ENCODE results near the gene PLEKHD1.
A peak's percentile ranks its signal among the peaks of the same experiment; 100 is the strongest.
"Not testable (repeated sequence)": the region's sequence is repeated elsewhere in the genome, so short reads cannot be mapped to it uniquely, and the experiment has no call there.

The PLEKHD1 gene

GRCh38 chr14:69481815-69482568 is 2.5 kb upstream of the PLEKHD1 start:
- DNase-seq (ENCODE audit: low spot score) = peak; percentile 90

- peak; percentile 39 for DNase-seq (ENCODE audit: low spot score)
Measured at GRCh38 chr14:69483765-69484443, 624 bp upstream of the PLEKHD1 start.

- no peak for DNase-seq (ENCODE audit: low spot score)
Measured at GRCh38 chr14:69485315-69485660, 760 bp downstream of the PLEKHD1 start.

GRCh38 chr14:69485701-69486100 is 1.2 kb downstream of the PLEKHD1 start:
- DNase-seq (ENCODE audit: low spot score) = no peak

DNA sequence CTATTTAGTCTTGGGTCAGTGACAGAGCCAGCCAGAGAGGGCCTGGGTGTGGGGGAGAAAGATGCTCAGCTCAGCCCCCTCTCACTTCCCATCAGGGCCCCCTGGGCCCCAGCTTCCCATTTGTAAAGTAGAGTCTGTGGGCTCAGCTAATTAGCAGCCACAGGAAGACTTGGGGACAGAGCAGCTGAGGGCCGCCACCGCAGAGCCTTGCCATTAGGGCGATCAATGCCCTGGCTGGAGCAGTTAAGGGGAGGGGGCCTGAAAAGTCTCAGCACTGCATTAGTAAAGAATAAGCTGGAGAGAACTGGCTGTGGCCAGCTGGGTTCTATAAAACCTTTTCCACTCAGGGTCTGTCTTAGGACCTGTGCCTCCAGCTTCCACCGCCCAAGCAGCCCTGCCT is 2.7 kb downstream of the PLEKHD1 start:
- no peak for DNase-seq (ENCODE audit: low spot score)

GRCh38 chr14:69487771-69488170 is 3.2 kb downstream of the PLEKHD1 start:
- no peak for DNase-seq (ENCODE audit: low spot score)

GRCh38 chr14:69489495-69489894 is 5.0 kb downstream of the PLEKHD1 start:
- no peak for DNase-seq (ENCODE audit: low spot score)

- no peak for DNase-seq (ENCODE audit: low spot score)
Measured at GRCh38 chr14:69490219-69490918, 5.8 kb downstream of the PLEKHD1 start.

DNA sequence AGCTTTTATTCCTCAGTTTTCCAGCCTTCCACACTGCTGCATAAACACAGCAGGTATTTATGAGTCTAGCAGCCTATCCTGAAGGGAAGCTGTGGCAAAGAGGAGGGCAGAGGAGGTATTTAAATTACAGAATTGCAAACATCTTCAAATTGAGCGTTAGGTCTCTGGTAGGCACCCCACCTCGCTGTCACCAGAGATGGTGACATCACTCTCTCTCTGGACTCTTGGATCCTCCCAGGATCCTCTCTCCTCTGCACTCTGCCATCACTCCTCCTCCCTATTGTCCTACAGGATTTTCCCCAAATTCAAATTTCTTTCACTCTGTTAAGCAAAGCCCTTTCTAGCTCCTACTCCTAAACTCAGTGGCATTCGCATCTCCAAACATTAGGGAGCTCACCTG is 6.7 kb downstream of the PLEKHD1 start:
- no peak for DNase-seq (ENCODE audit: low spot score)

DNA sequence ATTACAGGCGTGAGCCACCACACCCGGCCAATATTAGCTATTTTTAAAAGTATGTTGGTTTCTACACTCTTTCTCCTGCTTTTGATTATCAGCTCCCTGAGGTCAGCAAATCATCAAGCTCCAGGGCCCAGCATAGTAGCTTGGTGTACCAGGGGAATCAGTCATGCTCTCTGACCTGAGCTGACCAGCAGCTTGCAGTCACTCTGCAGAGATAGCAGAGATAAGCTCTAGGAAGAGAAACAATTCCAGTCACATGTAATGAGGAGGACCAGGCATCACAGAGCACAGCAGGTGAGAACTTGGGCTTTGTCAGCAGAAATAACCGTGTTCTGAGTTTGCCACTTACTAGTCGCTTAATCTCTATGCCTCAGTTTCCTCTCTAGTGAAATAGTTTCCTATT is 8.5 kb downstream of the PLEKHD1 start:
- no peak for DNase-seq (ENCODE audit: low spot score)

DNA sequence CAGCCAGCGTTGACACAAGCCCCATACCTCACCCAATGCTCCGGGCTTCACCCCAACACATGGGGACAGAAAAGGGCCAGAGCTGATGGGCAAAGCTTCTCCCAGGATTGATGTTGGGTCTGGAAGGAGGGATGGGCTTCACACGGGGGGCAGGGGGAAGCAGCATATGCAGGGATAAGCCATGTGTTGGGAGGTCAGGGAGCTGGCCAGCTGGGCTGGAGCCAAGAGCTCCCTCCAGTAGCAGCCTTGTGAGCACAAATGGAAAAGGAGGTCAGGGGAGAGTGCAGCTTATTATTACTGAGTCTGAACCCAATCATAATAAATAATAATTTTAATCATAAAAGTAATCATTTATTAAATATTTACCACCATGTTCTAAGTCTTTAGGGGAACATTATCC is 9.3 kb downstream of the PLEKHD1 start:
- DNase-seq (ENCODE audit: low spot score) = no peak

GRCh38 chr14:69495341-69495921 is 10.9 kb downstream of the PLEKHD1 start:
- no peak for DNase-seq (ENCODE audit: low spot score)

DNA sequence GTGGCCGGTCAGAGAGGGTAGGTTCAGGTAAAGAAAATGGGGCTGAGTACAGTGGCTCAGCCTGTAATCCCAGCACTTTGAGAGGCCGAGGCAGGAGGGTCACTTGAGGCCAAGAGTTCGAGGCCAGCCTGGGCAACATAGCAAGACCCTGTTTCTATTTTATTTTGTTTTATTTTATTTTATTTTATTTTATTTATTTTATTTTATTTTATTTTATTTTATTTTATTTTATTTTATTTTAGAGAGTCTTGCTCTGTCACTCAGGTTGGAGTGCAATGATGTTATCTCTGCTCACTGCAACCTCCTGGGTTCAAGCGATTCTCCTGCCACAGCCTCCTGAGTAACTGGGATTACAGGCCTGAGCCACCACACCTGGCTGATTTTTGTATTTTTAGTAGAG is 13.3 kb downstream of the PLEKHD1 start:
- DNase-seq (ENCODE audit: low spot score) = not testable (repeated sequence)

DNA sequence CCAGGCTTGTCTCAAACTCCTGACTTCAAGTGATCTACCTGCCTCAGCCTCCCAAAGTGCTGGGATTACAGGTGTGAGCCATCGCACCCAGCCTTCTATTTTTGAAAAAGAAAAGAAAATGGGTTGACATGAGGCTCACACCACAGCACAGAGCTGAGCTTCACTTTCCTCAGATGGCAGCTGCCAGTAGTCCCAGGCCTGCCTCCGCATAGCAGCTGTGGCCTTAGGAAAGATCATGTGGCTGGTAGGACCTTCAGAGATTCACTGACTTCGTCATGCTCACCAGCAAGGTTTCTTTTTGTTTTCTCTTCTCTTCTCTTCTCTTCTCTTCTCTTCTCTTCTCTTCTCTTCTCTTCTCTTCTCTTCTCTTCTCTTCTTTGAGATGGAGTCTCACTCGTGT is 13.8 kb downstream of the PLEKHD1 start:
- DNase-seq (ENCODE audit: low spot score) = not testable (repeated sequence)

DNA sequence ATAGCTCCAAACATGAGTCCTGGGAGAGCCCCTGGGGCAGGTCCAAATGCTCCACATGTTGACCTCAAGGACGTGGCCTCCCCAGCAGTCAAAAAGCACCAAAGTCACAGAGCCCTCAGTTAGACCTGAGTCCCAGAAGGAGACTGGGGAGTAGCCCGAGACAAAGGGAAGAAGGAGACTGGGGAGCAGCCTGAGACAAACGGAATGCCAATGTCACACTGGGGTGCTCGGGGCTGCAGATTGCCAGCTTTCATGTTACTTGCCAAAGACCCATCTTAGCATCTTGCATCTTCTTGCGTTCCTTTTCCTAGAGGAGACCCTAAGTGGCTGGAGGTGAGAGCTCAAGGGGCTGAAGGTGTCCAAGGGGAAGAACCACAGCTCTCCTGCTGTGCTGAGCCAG is 14.9 kb downstream of the PLEKHD1 start:
- DNase-seq (ENCODE audit: low spot score) = no peak

- no peak for DNase-seq (ENCODE audit: low spot score)
Measured at GRCh38 chr14:69500096-69500495, 15.6 kb downstream of the PLEKHD1 start.

DNA sequence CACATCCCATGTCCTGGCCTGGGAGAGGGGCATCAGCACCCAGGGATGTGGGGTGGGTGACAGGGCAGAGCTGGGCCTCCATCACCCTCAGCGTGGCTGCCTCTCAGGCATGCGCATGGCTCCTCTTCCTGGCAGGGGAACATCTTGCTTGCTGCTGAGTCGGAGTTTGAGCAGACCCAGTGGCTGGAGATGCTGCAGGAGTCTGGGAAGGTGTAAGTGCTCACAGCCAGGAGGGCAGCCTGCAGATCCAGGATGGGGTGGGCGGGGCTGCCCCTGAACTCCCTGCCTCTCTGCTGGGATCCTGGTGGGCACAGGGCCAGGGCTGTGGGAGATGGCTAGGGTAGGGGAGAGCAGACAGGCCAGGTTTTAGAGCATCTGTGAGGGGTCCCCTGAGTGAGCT is 16.2 kb downstream of the PLEKHD1 start:
- no peak for DNase-seq (ENCODE audit: low spot score)

DNA sequence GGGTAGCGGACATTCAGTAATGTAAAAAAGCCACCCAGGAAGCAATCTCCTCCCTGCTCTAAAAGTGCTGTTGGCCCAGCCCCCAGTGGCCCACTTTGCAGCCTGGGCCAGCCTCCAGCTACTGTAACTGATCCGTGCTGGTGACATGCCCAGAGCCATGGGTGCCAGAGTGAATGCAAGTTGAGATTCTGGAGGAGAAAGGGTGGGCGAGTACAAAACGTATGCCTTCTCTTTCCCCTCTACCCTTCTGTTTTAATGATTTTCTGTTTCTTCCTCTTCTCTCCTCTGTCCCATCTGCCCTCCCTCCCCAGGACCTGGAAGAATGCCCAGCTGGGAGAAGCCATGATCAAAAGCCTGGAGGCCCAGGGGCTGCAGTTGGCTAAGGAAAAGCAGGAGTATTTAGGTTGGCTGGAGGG is 16.9 kb downstream of the PLEKHD1 start:
- DNase-seq (ENCODE audit: low spot score) = no peak

DNA sequence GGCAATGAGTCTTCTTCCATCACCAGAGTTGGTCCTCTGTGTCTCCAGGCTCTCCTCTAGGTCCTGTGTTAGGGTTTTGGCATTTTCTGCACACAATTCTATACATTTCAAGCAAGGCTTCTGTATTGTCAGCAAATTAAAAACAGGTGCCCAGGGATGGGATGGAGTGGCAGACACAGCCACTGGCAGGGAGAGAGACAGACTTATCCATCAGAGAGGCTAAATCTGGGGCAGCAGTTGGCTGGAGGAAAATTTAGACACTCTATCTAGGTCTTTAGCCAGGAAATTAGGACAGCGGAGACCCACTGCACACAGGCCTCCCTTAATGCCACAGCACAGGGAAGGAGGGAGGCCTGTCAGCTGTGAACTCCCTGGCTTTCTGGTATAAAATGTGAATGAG is 20.2 kb downstream of the PLEKHD1 start:
- DNase-seq (ENCODE audit: low spot score) = no peak

GRCh38 chr14:69505338-69506240 is 21.1 kb downstream of the PLEKHD1 start:
- peak; percentile 35 for DNase-seq (ENCODE audit: low spot score)

- DNase-seq (ENCODE audit: low spot score) = no peak
Measured at GRCh38 chr14:69506241-69506595, 21.7 kb downstream of the PLEKHD1 start.
